ENCODE measurements around the gene DHRS7B. TPM values are rescaled to one million over a fixed set of nuclear protein-coding genes. Genes with fewer than 3 reads are reported as not detected.

DHRS7B gene
- total RNA-seq, 6 experiments from 2014 or later, result 10.1 to 34.2 (median 14.8) TPM

GRCh38 chr17:21171309-21171922 is 44.7 kb downstream of the DHRS7B start:
- H3K9me3 ChIP-seq, result no peaks in the 10 kb centered on the region
- ATAC-seq, result peak in 2 of 4 donors; percentile 19 to 40
- TF ChIP-seq CTCF (IDR thresholded peaks at IDR 0.05) (no peak), POLR2A (IDR thresholded peaks at IDR 0.05) (no peak)
- no peaks in the 10 kb centered on the region for H3K27me3 ChIP-seq
- H3K27ac ChIP-seq, result no peak overlapping the region
- H3K4me3 ChIP-seq, result no peak overlapping the region
- WGBS (ENCODE audit: insufficient coverage, low coverage, low lambda C conversion rate, missing lambda C conversion rate), result 69% methylated on average over 4 of the region's 12 CpGs
- DNase-seq, result no peak
- peaks cover 0 to 5% (median 0%) of the 10 kb centered on the region in 4 donors for H3K4me1 ChIP-seq
- intact Hi-C loops (cut with DNase I), result no loop called here
- no peaks in the 10 kb centered on the region for H3K36me3 ChIP-seq

GRCh38 chr17:21171970-21172510 is 45.3 kb downstream of the DHRS7B start:
- Histone ChIP-seq H3K27me3 (no peaks in the 10 kb centered on the region), H3K4me3 (no peak overlapping the region), H3K36me3 (no peaks in the 10 kb centered on the region), H3K9me3 (no peaks in the 10 kb centered on the region), H3K27ac (no peak overlapping the region), H3K4me1 (peaks cover 0 to 5% (median 0%) of the 10 kb centered on the region in 4 donors)
- ATAC-seq, result no peak
- no peak for DNase-seq
- intact Hi-C loops (cut with DNase I), result no loop called here
- no peak for TF ChIP-seq CTCF (IDR thresholded peaks at IDR 0.05)
- no peak for TF ChIP-seq POLR2A (IDR thresholded peaks at IDR 0.05)
- 91% methylated on average over 8 of the region's 17 CpGs for WGBS (ENCODE audit: insufficient coverage, low coverage, low lambda C conversion rate, missing lambda C conversion rate)

GRCh38 chr17:21172846-21173245 is 46.1 kb downstream of the DHRS7B start:
- TF ChIP-seq CTCF (IDR thresholded peaks at IDR 0.05), result no peak
- TF ChIP-seq POLR2A (IDR thresholded peaks at IDR 0.05), result no peak
- Histone ChIP-seq H3K27ac (no peak overlapping the region), H3K4me1 (peaks cover 0 to under 1% (median 0%) of the 10 kb centered on the region in 4 donors), H3K4me3 (no peak overlapping the region), H3K36me3 (no peaks in the 10 kb centered on the region), H3K27me3 (no peaks in the 10 kb centered on the region), H3K9me3 (no peaks in the 10 kb centered on the region)
- 98% methylated on average over 6 of the region's 6 CpGs for WGBS (ENCODE audit: insufficient coverage, low coverage, low lambda C conversion rate, missing lambda C conversion rate)
- intact Hi-C loops (cut with DNase I), result no loop called here
- ATAC-seq, result no peak
- no peak for DNase-seq

- Histone ChIP-seq H3K9me3 (no peaks in the 10 kb centered on the region), H3K36me3 (no peaks in the 10 kb centered on the region), H3K4me1 (no peaks in the 10 kb centered on the region), H3K27me3 (no peaks in the 10 kb centered on the region), H3K4me3 (no peak overlapping the region), H3K27ac (no peak overlapping the region)
- DNase-seq (no peak), ATAC-seq (no peak)
- TF ChIP-seq CTCF (IDR thresholded peaks at IDR 0.05), result no peak
- TF ChIP-seq POLR2A (IDR thresholded peaks at IDR 0.05), result no peak
- intact Hi-C loops (cut with DNase I), result no loop called here
- 86% methylated on average over 1 of the region's 2 CpGs for WGBS (ENCODE audit: insufficient coverage, low coverage, low lambda C conversion rate, missing lambda C conversion rate)
Observed at GRCh38 chr17:21173543-21173942, 46.8 kb downstream of the DHRS7B start.

Measured in right lobe of liver (tissue), 6 donors.